ENCODE results near the gene NCBP3.

DNA sequence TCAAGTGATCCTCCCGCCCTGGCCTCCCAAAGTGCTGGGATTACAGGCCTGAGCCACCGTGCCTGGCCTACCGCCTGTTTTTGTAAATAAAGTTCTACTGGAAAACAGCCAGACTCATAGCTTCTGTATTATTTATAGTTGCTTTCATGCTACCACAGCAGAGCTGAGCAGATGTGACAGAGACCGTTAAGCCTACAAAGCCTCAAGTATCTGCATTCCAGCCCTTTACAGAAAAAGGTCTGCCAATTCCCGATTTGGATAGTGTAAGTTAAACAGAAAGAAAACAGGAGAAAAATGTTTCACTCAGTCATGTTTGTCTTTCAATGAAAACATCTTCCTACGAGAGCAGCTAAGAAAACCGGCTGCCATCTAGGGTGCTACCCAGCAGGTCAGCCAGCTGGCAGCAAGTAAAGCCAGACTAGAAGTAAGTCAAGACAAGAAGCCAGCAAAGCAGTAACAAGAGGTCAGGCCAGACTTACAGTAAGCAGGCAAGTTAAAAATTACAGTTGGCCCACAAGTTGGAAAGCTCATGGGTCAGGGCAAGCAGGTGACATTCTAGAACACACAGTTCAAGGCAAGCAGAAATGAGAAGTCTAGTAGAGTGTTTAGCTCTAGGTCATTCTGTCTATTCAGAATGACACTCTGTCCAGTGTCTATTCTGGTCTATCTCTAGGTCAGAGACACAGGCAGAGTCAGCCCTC, 17.7 kb downstream of the NCBP3 start:
- TF ChIP-seq YY1 (IDR thresholded peaks at IDR 0.05; ENCODE audit: insufficient read depth, insufficient read length) (no peak), SUZ12 (IDR thresholded peaks at IDR 0.05; ENCODE audit: extremely low read depth, insufficient read depth, insufficient read length) (no peak)

Measured in NT2/D1 (cell line).